ENCODE results near the gene SLC49A4.

SLC49A4 gene

GRCh38 chr3:122930063-122930997, 135.5 kb downstream of the SLC49A4 start:
- DNase-seq (ENCODE audit: low spot score): no peak
